Measurements from ENCODE around the gene DENND2A. TPM values are rescaled to one million over a fixed set of nuclear protein-coding genes. Genes with fewer than 3 reads are reported as not detected.
"Not testable (repeated sequence)": the region's sequence is repeated elsewhere in the genome, so short reads cannot be mapped to it uniquely, and the experiment has no call there.

The DENND2A gene
- total RNA-seq, 2 donors from 2014 or later: not detected

- Mint-ChIP-seq H3K27ac (no peak overlapping the region), H3K36me3 (ENCODE audit: low read depth) (peaks cover 14% of the 10 kb centered on the region), H3K27me3 (no peaks in the 10 kb centered on the region), H3K4me3 (no peak overlapping the region), H3K4me1 (peaks cover 33% of the 10 kb centered on the region)
- no peak for ATAC-seq
- no peaks in the 10 kb centered on the region for H3K9me3 ChIP-seq (ENCODE audit: control insufficient read depth, low read length, poor library complexity, severe bottlenecking)
- no peak for DNase-seq
These were observed 37.6 kb upstream of the DENND2A start for GRCh38 chr7:140678081-140678815.

DNA sequence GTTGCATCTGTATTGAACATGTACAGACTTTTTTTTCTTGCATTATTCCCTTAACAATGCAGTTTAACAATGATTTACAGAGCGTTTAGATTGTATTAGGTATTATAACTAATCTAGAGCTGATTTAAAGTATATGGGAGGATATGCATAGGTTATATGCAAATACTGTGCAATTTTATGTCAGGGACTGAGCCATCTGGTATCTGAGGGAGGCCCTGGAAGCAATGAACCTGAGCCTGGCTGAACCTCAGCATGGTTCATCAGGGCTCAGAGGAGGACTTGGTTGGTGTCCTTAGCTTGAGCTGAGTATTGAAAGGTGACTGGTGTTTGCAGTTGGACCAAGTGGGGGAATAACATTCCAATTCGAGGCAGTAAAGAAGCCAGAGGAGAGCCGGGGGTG lies 36.9 kb upstream of the DENND2A start:
- peaks cover 33% of the 10 kb centered on the region for H3K4me1 Mint-ChIP-seq
- H3K4me3 Mint-ChIP-seq: no peak overlapping the region
- H3K27me3 Mint-ChIP-seq: no peaks in the 10 kb centered on the region
- no peaks in the 10 kb centered on the region for H3K9me3 ChIP-seq (ENCODE audit: control insufficient read depth, low read length, poor library complexity, severe bottlenecking)
- H3K36me3 Mint-ChIP-seq (ENCODE audit: low read depth): peaks cover 14% of the 10 kb centered on the region
- peak overlapping the region; percentile 29 for H3K27ac Mint-ChIP-seq
- DNase-seq (no peak), ATAC-seq (no peak)

DNA sequence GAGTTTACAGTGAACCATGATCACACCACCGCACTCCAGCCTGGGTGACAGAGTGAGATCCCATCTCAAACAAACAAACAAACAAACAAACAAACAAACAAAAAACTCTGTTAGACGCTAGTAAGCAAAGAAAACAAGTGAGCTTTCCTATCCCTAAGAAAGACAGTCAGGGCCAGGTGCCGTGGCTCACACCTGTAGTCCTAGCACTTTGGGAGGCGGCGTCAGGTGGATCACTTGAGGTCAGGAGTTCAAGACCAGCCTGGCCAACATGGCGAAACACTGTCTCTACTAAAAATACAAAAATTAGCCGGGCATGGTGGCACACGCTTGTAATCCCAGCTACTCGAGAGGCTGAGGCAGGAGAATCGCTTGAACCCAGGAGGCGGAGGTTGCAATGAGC lies 36.3 kb upstream of the DENND2A start:
- not testable (repeated sequence) for H3K27me3 Mint-ChIP-seq; H3K9me3 ChIP-seq (ENCODE audit: control insufficient read depth, low read length, poor library complexity, severe bottlenecking); ATAC-seq; DNase-seq; H3K4me3 Mint-ChIP-seq
- peaks cover 30% of the 10 kb centered on the region for H3K4me1 Mint-ChIP-seq
- peak overlapping the region; percentile 74 for H3K27ac Mint-ChIP-seq
- H3K36me3 Mint-ChIP-seq (ENCODE audit: low read depth): peaks cover 13% of the 10 kb centered on the region

- DNase-seq (no peak), ATAC-seq (no peak)
- H3K27me3 Mint-ChIP-seq: no peaks in the 10 kb centered on the region
- peak overlapping the region; percentile 74 for H3K27ac Mint-ChIP-seq
- H3K4me1 Mint-ChIP-seq: peaks cover 29% of the 10 kb centered on the region
- peak overlapping the region; percentile 57 for H3K4me3 Mint-ChIP-seq
- no peaks in the 10 kb centered on the region for H3K9me3 ChIP-seq (ENCODE audit: control insufficient read depth, low read length, poor library complexity, severe bottlenecking)
- H3K36me3 Mint-ChIP-seq (ENCODE audit: low read depth): peaks cover 13% of the 10 kb centered on the region
These were observed 35.7 kb upstream of the DENND2A start for GRCh38 chr7:140676306-140676705.

GRCh38 chr7:140675726-140676125 lies 35.1 kb upstream of the DENND2A start:
- Mint-ChIP-seq H3K27ac (no peak overlapping the region), H3K36me3 (ENCODE audit: low read depth) (peaks cover 13% of the 10 kb centered on the region), H3K27me3 (no peaks in the 10 kb centered on the region), H3K4me1 (peaks cover 29% of the 10 kb centered on the region), H3K4me3 (no peak overlapping the region)
- ATAC-seq: no peak
- no peak for DNase-seq
- H3K9me3 ChIP-seq (ENCODE audit: control insufficient read depth, low read length, poor library complexity, severe bottlenecking): no peaks in the 10 kb centered on the region

- ATAC-seq (no peak), DNase-seq (no peak)
- Mint-ChIP-seq H3K4me1 (peaks cover 29% of the 10 kb centered on the region), H3K36me3 (ENCODE audit: low read depth) (peaks cover 13% of the 10 kb centered on the region), H3K4me3 (no peak overlapping the region), H3K27ac (no peak overlapping the region), H3K27me3 (no peaks in the 10 kb centered on the region)
- no peaks in the 10 kb centered on the region for H3K9me3 ChIP-seq (ENCODE audit: control insufficient read depth, low read length, poor library complexity, severe bottlenecking)
These were observed 34.5 kb upstream of the DENND2A start for GRCh38 chr7:140674899-140675701.

GRCh38 chr7:140674356-140674800 lies 33.8 kb upstream of the DENND2A start:
- ATAC-seq: no peak
- Mint-ChIP-seq H3K27me3 (no peaks in the 10 kb centered on the region), H3K4me1 (peaks cover 29% of the 10 kb centered on the region), H3K27ac (peak overlapping the region; percentile 91), H3K36me3 (ENCODE audit: low read depth) (peaks cover 13% of the 10 kb centered on the region), H3K4me3 (peak overlapping the region; percentile 92)
- no peaks in the 10 kb centered on the region for H3K9me3 ChIP-seq (ENCODE audit: control insufficient read depth, low read length, poor library complexity, severe bottlenecking)
- no peak for DNase-seq

DNA sequence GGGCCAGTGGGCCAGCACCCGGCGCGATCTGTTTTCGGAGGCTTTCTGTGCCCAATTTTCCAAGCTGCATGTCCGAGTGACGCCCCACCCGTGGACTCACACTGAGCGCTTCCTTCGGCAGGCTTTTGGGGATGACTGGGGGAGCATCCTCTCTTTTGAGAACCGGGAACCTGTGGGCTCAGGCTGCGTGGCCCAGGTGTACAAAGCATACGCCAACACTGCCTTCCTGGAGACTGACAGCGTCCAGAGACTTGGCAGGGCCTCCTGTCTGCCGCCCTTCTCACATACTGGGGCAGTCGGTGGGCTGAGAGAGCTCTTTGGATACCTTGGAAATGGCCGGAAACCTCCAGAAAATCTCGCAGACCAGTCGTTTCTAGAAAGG lies 33.2 kb upstream of the DENND2A start:
- Mint-ChIP-seq H3K4me1 (peaks cover 29% of the 10 kb centered on the region), H3K27ac (peak overlapping the region; percentile 91), H3K4me3 (peak overlapping the region; percentile 92), H3K27me3 (no peaks in the 10 kb centered on the region), H3K36me3 (ENCODE audit: low read depth) (peaks cover 10% of the 10 kb centered on the region)
- no peaks in the 10 kb centered on the region for H3K9me3 ChIP-seq (ENCODE audit: control insufficient read depth, low read length, poor library complexity, severe bottlenecking)
- ATAC-seq (no peak), DNase-seq (no peak)

- peak overlapping the region; percentile 92 for H3K4me3 Mint-ChIP-seq
- H3K4me1 Mint-ChIP-seq: peaks cover 25% of the 10 kb centered on the region
- no peaks in the 10 kb centered on the region for H3K27me3 Mint-ChIP-seq
- DNase-seq (peak; percentile 42 to 51 (median 44)), ATAC-seq (peak; percentile 82)
- peaks cover 6% of the 10 kb centered on the region for H3K36me3 Mint-ChIP-seq (ENCODE audit: low read depth)
- H3K27ac Mint-ChIP-seq: peak overlapping the region; percentile 91
- no peaks in the 10 kb centered on the region for H3K9me3 ChIP-seq (ENCODE audit: control insufficient read depth, low read length, poor library complexity, severe bottlenecking)
These were observed 32.6 kb upstream of the DENND2A start for GRCh38 chr7:140673063-140673773.

GRCh38 chr7:140672382-140673062 lies 31.9 kb upstream of the DENND2A start, which contains the start of gene ADCK2:
TSS of gene ADCK2 (plus strand) at chr7:140672945. CDS start at chr7:140673331, 386 bp downstream.
- H3K4me1 Mint-ChIP-seq: peaks cover 18% of the 10 kb centered on the region
- peak within 1 kb of the TSS; percentile 92 for H3K4me3 Mint-ChIP-seq
- peak within 1 kb of the TSS; percentile 91 for H3K27ac Mint-ChIP-seq
- H3K27me3 Mint-ChIP-seq: no peaks in the 10 kb centered on the region
- peak; percentile 29 to 67 (median 60) for DNase-seq
- H3K9me3 ChIP-seq (ENCODE audit: control insufficient read depth, low read length, poor library complexity, severe bottlenecking): no peaks in the 10 kb centered on the region
- peak; percentile 74 for ATAC-seq
- no peaks in the 10 kb centered on the region for H3K36me3 Mint-ChIP-seq (ENCODE audit: low read depth)

GRCh38 chr7:140671966-140672365 lies 31.4 kb upstream of the DENND2A start:
- ATAC-seq: no peak
- peaks cover 16% of the 10 kb centered on the region for H3K4me1 Mint-ChIP-seq

GRCh38 chr7:140670343-140670935 lies 29.8 kb upstream of the DENND2A start:
- no peak for ATAC-seq
- Mint-ChIP-seq H3K27me3 (no peaks in the 10 kb centered on the region), H3K27ac (no peak overlapping the region), H3K4me1 (peaks cover 13% of the 10 kb centered on the region), H3K36me3 (ENCODE audit: low read depth) (no peaks in the 10 kb centered on the region), H3K4me3 (no peak overlapping the region)
- DNase-seq: no peak
- H3K9me3 ChIP-seq (ENCODE audit: control insufficient read depth, low read length, poor library complexity, severe bottlenecking): no peaks in the 10 kb centered on the region

More at GRCh38 chr7:140671966-140672365, 31.4 kb upstream of the DENND2A start:
- H3K36me3 Mint-ChIP-seq (ENCODE audit: low read depth): no peaks in the 10 kb centered on the region
- H3K9me3 ChIP-seq (ENCODE audit: control insufficient read depth, low read length, poor library complexity, severe bottlenecking): no peaks in the 10 kb centered on the region
- no peak for DNase-seq
- no peak overlapping the region for H3K27ac Mint-ChIP-seq
- H3K27me3 Mint-ChIP-seq: no peaks in the 10 kb centered on the region
- peak overlapping the region; percentile 73 for H3K4me3 Mint-ChIP-seq
